Sciatic nerve (tissue), 2 donors: Measurements from ENCODE around the gene PKD2. TPM values are rescaled to one million over a fixed set of nuclear protein-coding genes. Genes with fewer than 3 reads are reported as not detected.
"Not testable (repeated sequence)": the region's sequence is repeated elsewhere in the genome, so short reads cannot be mapped to it uniquely, and the experiment has no call there.

Experiments
- ATAC-seq: fragments of 200-7000 bp; cut with Tn5 transposase; one replicate; pipeline ENCODE4 v1.9.1; 2020; ENCODE audit warnings: mild to moderate bottlenecking, moderate library complexity
- DNase-seq: peaks from one replicate; pipeline ENCODE4 v3.0.0-alpha.2; 2020; ENCODE audit warnings: low spot score
- intact Hi-C: fragments of 100-400 bp; cut with DNase I; formaldehyde crosslinking; loops from one replicate; pipeline ENCODE4 v1.14.2; 2022
- total RNA-seq: library from RNA; stranded (reverse); fragmentation: NEBNext Ultra II Directional; extraction: Animal tissue kit (Norgen Biotek cat#: 25700); gene quantifications from one replicate; pipeline ENCODE4 v1.2.1, GENCODE V29; 2021
- donor health status: DM: no; HTN: no; CAD: no.
- donor health status: DM: no; HTN: no; CAD: no.

PKD2 gene
- total RNA-seq, 1 donor from 2014 or later, result 61.3 TPM

DNA sequence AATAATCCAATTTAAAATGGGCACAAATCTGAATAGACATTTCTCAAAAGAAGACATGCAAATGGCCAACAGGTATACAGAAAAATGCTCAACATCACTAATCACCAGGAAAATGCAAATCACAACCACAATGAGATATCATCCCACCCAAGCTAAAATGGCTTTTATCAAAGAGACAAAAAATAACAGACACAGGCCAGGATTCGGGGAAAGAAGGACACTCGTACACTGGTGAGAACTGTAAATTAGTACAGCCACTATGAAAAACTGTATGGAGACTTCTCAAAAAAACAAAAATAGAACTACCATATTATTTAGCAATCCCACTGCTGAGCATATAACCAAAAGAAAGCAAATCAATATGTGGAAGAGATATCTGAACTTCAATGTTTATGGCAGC, 23.4 kb upstream of the PKD2 start:
- ATAC-seq (no peak), DNase-seq (no peak)
- intact Hi-C loops, result no loop called here

DNA sequence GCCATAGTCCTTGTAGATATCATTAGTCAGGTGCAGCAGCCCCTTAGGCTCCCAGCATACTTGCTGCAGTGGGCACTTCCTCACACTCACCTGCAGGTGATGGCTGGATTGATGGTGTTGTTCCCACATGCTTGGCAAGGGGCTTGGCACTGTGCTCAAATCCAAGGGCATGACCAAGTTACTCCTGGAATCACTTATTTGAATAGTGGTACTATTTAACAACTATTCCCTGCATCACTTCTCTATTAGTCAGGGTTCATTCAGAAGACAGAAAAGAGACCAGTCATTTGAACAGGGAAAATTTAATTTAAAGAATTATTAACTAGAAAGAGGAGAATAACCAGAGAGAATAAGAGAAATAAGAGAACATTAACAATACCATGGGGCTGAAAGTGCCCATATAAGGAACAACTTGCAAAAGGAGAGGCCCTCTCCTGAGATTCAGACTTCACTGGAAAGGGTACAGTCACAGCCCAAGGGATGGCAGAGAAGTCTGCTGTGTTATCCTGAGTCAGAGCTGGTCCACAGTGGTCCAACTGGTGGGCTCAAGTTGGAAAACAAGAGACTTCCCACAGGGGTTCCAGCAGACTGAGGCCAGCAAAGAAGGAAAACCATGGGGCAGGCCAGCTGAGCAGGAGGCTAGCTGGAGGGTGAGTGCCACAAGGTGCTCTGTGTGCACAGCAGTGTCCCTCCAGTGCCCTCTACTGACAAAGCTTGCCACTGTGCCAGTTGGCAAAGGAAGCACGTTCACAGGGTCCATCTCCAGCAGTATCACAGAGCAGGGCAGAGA, 22.1 kb upstream of the PKD2 start:
- DNase-seq, result peak; percentile 71
- ATAC-seq, result peak; percentile 83
- intact Hi-C loops, result no loop called here

DNA sequence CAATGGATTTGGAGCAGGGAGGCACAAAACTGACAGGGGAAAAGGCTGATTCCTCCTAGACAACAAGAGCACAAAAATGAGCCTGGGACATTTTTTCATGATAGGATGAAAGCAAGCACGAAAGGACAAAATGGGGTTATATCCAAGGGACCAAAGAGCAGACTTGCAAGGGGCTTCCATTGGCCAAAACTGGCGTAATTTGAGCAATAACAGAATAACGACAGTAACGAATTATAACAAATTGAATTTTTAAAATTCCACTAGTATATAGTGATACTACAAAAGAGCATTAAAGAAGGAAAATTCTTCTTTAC, 21.6 kb upstream of the PKD2 start:
- intact Hi-C loops, result no loop called here
- DNase-seq, result no peak
- ATAC-seq, result no peak

DNA sequence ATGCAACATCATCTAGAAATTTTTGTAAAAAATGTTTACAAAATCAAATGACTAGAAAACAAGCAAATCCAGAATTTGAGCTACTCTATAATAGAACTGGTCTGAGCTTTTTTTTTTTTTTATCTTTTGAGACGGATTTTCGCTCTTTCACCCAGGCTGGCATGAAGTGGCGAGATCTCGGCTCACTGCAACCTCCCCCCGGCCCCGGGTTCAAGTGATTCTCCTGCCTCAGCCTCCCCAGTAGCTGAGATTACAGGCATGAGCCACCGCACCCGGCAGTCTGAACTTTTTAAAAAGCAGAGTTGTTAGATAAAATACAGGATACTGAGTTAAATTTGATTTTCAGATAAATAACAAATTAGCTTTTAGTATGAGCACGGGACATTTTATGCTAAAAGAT, 20.9 kb upstream of the PKD2 start:
- ATAC-seq (no peak), DNase-seq (no peak)
- intact Hi-C loops, result no loop called here

DNA sequence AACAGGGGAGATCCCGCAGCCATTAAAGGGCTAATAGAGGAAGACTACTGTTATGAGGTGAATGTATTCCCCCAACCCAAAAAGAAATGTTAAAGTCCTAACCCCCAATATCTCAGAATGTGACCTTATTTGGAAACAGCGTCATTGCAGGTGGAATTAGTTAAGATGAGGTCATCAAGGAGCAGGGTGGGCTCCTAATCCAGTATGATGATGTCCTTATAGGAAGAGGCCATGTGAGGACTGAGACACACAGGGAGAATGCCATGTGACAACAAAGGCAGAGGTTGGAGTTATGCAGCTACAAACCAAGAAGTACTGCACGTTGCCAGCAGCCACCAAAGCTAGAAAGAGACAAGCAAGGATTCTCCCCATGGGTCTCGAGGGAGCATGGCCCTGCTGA, 17.7 kb upstream of the PKD2 start:
- ATAC-seq, result no peak
- intact Hi-C loops, result no loop called here

DNA sequence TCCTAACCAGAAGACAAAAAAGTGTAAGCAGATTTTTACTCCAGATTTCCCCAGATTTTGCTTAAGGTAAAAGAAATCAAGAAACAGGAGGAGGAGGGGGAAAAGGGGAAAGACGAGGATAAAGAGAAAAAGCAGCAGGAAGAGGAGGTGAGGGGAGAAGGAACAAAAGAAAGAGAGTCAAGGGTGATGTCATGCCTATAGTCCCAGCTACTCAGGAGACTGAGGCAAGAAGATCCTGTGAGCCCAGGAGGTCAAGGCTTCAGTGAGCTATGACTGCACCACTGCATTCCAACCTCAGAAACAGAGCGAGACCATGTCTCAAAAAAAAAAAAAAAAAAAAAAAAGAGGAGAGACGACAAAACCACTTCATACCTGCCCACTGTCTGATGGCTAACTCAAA, 12.0 kb upstream of the PKD2 start:
- intact Hi-C loops, result no loop called here
- ATAC-seq, result no peak
- no peak for DNase-seq

More for the DNA sequence above, 17.7 kb upstream of the PKD2 start:
- no peak for DNase-seq

DNA sequence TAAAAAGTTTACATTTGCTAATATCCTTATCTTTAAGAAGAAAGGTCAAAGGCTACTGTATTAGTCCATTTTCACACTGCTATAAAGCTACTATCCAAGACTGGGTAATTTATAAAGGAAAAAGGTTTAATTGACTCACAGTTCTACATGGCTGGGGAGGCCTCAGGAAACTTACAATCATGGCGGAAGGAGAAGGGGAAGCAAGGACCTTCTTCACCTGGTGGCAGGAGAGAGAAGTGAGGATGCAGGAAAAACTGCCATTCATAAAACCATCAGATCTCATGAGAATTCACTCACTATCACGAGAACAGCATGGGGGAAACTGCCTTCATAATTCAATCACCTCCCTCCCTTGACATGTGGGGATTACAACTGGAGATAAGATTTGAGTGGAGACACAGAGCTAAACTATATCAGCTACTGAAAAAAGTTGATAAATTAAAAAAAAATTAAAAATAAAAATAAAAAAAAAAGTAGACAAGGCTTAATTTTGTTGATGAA, 8.2 kb upstream of the PKD2 start:
- ATAC-seq, intact Hi-C loops, DNase-seq: not testable (repeated sequence)

DNA sequence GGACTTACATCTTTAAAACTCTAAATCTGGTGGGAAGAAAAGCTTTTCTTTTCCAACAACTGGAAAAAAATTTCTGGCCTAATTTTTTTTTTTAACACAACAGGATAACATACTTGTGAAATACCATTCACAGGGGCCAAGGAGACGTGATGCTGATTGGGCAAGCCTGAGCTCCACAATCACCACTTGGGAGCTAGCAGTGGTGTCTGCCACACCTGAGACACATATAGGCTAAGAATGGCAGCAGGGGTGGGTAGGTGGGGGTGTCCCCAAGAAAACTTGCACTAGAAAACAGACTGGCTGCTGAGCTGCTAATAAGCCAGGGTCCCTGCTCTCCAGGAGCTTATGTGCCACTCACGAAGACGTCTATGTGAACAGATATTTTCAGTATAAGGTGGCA, 5.6 kb upstream of the PKD2 start:
- ATAC-seq (no peak), DNase-seq (no peak)
- intact Hi-C loops, result no loop called here

DNA sequence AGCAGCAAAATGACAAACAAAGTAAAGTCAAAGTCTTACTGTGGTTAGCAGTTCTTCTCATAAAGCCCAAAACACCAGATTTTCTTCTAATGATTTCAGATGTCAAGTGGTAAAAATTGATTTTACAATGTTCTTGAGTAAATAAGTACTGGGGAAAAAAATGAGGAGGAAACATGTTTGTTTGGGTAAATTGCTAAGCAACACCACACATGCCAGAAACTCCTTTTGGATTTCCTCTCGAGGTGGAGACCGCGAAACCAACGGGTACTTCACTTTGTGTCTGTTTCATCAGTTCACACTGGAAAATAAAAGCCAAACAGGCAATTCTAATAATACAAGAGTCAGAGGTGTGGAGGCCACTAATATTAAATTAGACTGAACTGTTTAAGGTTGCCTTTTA, 4.6 kb upstream of the PKD2 start:
- intact Hi-C loops, result no loop called here
- ATAC-seq (no peak), DNase-seq (no peak)

DNA sequence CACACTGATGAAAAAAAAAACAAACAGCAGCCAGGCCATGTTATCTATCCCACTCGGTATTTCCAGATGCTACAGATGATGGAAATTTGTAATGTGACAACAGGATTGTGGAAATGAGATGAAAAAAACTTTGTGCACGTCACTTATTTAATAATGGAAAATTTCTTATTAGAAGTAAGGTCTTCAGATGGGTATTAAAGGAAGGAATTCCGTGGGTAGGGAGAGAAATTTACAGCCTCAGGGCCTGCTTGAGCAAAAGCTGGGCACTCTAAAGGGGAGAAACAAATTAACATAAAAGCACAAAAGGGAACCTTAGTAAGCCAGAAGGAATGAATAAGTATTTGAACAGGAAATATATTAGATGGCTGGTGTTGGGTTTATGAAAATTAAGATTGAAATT, 4.2 kb upstream of the PKD2 start:
- intact Hi-C loops, result no loop called here
- DNase-seq, result no peak
- ATAC-seq, result no peak

DNA sequence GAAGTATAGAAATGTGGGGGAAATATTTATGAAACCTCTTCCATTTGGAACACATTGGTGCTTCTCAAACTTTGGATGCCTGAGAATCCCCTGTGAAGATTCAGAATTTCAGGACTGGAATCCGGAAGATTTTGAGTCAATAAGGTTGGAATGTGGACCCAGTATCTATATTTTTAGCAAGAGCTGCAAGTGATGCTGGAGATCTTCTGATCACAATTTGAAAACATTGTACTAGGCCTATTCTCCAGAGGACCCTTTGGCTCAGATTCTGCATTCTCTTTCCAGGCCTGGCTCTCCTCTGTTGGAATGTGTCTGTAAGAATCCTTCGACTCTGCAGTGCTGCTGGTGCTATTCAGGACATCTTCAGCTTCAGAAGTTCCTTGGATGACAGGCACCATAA, 2.4 kb upstream of the PKD2 start:
- intact Hi-C loops, result no loop called here
- ATAC-seq (peak; percentile 77), DNase-seq (no peak)

DNA sequence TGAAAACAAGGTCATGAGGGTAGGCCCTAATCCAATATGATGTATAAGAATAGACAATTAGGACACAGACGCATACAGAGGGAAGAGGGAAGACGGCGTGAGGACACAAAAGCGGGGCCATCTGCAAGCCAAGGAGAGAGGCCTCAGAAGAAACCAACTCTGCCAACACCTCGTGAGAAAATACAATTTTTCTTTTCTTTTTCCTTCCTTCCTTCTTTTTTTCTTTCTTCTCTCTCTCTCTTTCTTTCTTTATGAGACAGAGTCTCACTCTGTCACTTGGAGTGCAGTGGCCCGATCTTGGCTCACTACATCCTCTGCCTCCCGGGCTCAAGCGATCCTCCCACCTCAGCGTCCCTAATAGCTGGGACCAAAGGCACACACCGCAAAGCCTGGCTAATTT, 1.5 kb upstream of the PKD2 start:
- no peak for ATAC-seq
- intact Hi-C loops, result no loop called here
- no peak for DNase-seq

DNA sequence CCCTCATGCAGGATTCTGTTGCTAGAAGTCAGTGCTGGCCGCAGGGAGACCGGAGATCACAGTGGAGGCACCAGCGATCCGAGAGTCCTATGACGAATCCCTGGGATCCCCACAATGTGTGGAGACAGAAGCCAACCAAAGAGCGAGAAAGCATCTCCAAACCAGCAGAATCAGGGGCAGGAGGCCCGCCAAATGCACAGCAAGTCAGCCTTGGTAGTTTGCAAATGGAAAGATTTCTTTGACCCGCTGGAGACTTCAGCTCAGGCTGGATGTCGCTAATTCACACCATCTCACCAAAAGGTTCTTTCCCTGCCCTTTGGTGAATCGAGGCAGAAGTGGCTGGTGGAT, 505 bp upstream of the PKD2 start:
- intact Hi-C loops, result no loop called here
- DNase-seq (no peak), ATAC-seq (peak; percentile 12)

DNA sequence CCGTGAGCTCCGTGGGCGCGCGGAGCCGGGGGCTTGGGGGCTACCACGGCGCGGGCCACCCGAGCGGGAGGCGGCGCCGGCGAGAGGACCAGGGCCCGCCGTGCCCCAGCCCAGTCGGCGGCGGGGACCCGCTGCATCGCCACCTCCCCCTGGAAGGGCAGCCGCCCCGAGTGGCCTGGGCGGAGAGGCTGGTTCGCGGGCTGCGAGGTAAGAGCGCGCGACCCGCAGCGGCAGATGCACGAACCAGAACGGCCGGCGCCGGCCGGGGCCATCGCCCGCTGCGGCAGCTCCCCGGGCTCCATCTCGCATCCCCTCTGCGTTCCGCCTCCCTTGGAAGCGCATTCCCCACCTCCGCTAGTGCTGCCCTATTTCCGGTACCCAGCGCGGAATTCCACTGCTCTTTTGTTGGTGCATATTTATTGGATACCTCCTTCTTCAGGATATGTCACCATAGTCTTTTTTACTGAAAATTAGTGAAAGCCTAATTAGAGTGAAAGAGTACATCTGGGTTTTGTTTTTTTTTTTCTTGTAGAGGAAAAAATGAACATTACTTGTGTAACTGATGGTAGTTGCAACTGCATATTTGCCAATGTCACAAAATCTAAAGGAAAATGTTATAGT, 797 bp downstream of the PKD2 start:
- intact Hi-C loops, result no loop called here
- ATAC-seq (peak; percentile 38), DNase-seq (peak; percentile 71)

DNA sequence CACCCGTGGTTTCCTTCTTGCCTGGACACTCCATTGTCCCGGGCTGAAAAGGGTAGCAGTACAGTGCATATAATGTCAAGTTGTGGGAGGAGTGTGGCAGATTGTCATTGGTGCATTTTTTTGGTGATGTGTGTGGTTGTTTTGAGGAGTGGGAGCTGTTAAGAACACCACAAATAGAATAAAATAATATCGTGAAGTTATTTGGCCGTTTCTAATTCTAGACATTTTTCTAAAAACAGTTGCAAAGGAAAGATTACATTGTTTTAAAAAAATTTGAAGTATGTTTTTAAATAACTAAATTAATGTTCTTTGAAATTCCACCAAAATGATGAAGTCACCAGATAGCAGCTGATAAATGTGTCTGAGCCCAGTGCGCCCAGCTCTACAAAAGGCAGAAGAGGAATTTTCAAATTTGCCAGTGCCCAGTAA, 1.3 kb downstream of the PKD2 start:
- intact Hi-C loops, result no loop called here
- no peak for ATAC-seq

DNA sequence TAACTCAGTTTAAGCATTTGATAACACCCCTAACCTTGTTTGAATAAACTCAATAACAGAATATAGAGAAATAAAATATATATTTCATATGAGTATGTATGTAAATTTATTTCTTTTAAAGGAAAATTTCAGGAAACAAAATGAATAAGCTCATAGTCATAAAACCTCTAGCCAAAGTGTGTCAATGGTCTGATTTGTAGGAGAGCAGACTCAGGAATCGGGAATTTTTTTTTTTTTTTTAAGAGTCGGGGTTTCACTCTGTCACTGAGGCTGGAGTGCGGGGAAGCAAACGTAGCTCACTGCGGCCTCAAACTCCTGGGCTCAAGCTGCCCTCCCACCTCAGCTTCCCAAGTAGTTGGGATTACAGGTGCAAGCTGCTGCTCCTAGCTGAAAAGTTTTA, 2.4 kb downstream of the PKD2 start:
- DNase-seq (no peak), ATAC-seq (no peak)
- intact Hi-C loops, result no loop called here

More for the DNA sequence above, 1.3 kb downstream of the PKD2 start:
- no peak for DNase-seq

DNA sequence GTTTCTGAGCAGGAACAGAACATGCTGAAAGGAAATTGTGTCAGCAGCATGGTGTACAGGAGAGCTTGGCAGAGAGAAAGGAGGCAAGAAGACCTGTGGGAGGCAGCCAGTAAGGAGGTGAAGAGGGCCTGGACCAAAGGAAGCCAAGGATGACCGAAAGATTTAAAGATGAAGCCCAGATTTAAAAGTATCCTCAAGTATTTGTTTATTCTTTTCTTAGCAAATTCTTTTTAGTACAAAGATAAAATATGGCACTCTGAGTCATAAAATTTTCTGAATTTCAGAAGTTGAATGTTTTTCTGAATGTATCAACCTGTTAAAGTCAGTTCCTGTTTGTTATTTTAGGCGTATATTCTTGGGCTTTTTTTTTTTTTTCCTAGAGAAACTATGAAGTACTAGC, 3.5 kb downstream of the PKD2 start:
- DNase-seq (no peak), ATAC-seq (no peak)
- intact Hi-C loops, result no loop called here

DNA sequence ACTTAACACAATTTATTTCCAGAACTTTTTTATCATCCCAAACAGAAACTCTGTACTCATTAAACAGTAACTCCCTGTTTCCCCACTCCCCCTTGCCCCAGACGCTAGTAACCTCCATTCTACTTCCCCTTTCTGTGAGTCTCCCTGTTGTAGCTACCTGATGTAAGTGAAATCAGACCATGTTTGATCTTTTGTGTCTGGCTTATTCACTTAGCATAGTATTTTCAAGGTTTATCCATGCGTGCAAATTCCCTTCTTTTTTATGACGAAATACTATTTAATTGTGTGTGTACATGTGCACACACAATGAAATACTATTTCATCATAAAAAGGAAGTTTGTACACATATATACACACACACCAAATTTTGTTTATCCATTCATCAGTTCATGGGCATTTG, 5.2 kb downstream of the PKD2 start:
- ATAC-seq, result no peak
- intact Hi-C loops, result no loop called here
- DNase-seq, result no peak

DNA sequence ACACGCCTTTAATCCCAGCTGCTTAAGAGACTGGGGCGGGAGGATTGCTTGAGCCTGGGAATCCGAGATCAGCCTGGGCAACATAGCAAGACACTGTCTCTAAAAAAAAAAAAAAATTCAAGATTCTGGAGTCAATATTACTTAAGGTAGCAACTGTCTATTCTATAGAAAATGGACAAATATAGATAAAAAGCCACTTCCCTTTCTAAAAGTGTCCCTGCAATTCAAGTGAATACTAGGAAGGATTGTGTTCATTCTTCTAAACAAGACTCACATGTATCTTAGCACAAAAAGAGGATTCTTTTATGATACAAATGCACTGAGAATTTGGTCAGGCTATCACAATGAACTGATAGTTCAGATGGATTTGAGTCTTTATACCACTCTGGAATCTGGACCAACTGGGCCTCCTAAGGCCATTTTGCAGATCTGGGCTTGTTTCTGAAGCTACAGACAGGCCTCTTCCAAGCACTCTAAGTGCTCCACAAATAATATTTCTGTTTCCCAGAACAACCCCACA, 7.0 kb downstream of the PKD2 start:
- intact Hi-C loops, result no loop called here

DNA sequence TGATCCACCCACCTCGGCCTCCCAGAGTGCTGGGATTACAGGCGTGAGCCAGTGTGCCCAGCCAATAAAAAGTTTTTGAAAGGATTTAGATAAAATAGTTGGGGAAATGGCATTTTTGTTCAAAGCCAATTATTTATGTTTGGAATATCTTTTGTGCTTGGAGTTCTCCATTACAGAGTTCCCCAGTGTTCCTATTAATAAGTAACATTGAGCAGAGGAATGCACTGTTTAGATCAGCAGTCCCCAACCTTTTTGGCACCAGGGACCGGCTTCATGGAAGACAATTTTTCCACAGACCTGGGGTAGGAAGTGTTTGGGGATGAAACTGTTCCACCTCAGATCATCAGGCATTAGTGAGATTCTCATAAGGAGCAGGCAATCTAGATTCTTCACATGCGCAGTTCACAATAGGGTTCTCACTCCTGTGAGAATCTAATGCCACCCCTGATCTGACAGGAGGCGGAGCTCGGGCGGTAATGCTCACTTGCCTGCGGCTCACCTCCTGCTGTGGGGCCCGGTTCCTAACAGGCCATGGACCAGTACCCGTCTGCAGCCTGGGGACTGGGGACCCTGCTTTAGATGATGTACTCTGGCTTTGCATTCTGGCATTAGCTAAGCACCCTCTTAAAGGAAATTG, 8.3 kb downstream of the PKD2 start:
- intact Hi-C loops, result no loop called here
- ATAC-seq (no peak), DNase-seq (no peak)

More for the DNA sequence above, 7.0 kb downstream of the PKD2 start:
- DNase-seq (no peak), ATAC-seq (no peak)
